SK-N-SH (cell line): ENCODE results near the gene SLC35A4. TPM values are rescaled to one million over a fixed set of nuclear protein-coding genes. Genes with fewer than 3 reads are reported as not detected.

Experiments
- CTCF ChIA-PET: fragments of 300-600, 350-600 bp; formaldehyde crosslinking; extraction: SDS; loops from one replicate; lab custom pipeline; 2021; lab: Yijun Ruan, JAX
- POLR2A ChIA-PET: fragments of 350-600 bp; sonication (Branson Sonifier 250); formaldehyde crosslinking; extraction: SDS; loops from one replicate; lab custom pipeline; 2020; ENCODE audit warnings: antibody characterized with exemption, inconsistent platforms; lab: Yijun Ruan, JAX
- DNase-seq: peaks from one replicate; pipeline ENCODE4 v3.0.0; 2012
- H2AFZ ChIP-seq: fragments of 200-600 bp; sonication (generic); 2 replicates; pipeline ENCODE4 v1.8.1; 2016; ENCODE audit warnings: antibody characterized with exemption, mild to moderate bottlenecking, low read depth
- H3F3A ChIP-seq: fragments of 200-600 bp; sonication (generic); replicated peaks from 2 replicates; pipeline ENCODE3; 2016; ENCODE audit warnings: antibody characterized with exemption, mild to moderate bottlenecking; ENCODE audit not compliant: insufficient read depth
- H3K27ac ChIP-seq, 2 experiments: fragments of 200-500 bp in 1 of 2; fragments of 200-600 bp in 1 of 2; sonication (Bioruptor generic) in 1 of 2; sonication (generic), shearing (Covaris generic) in 1 of 2; 2 replicates each; pipeline versions ENCODE4 v1.5.1 to v1.6.1; 2014 to 2016; ENCODE audit warnings: low read depth in 2 of 2, inconsistent platforms in 1 of 2, low read length in 1 of 2, mild to moderate bottlenecking in 1 of 2, mixed read lengths in 1 of 2
- H3K27me3 ChIP-seq: fragments of 200-600 bp; sonication (generic), shearing (Covaris generic); 2 replicates; pipeline ENCODE4 v1.6.1; 2016; ENCODE audit warnings: mixed run types; ENCODE audit not compliant: insufficient read depth
- H3K36me3 ChIP-seq, 2 experiments: fragments of 200-500 bp in 1 of 2; fragments of 200-600 bp in 1 of 2; sonication (Bioruptor generic) in 1 of 2; sonication (generic) in 1 of 2; replicated peaks in 1 of 2; 2 replicates each; pipeline versions ENCODE3 to v1.5.1; 2014 to 2016; ENCODE audit warnings: low read length in 1 of 2, mild to moderate bottlenecking in 1 of 2; ENCODE audit not compliant: insufficient read depth in 2 of 2, control insufficient read depth in 1 of 2
- H3K4me1 ChIP-seq, 2 experiments: fragments of 200-500 bp in 1 of 2; fragments of 200-600 bp in 1 of 2; sonication (Bioruptor generic) in 1 of 2; sonication (generic), shearing (Covaris generic) in 1 of 2; 2 replicates each; pipeline versions ENCODE4 v1.5.1 to v1.6.1; 2014 to 2016; ENCODE audit warnings: low read depth in 1 of 2, low read length in 1 of 2, mixed run types in 1 of 2; ENCODE audit not compliant: insufficient read depth in 2 of 2, control insufficient read depth in 1 of 2
- H3K4me2 ChIP-seq: fragments of 200-600 bp; sonication (generic), shearing (Covaris generic); 2 replicates; pipeline ENCODE4 v1.6.1; 2017; ENCODE audit warnings: mixed run types
- H3K4me3 ChIP-seq, 2 experiments: fragments of 200-500 bp in 1 of 2; fragments of 200-600 bp in 1 of 2; sonication (Bioruptor generic) in 1 of 2; sonication (generic), shearing (Covaris generic) in 1 of 2; 2 replicates each; pipeline versions ENCODE4 v1.5.1 to v1.8.1; 2014 to 2016; ENCODE audit warnings: low read depth in 2 of 2, inconsistent platforms in 1 of 2, low read length in 1 of 2, mild to moderate bottlenecking in 1 of 2, mixed read lengths in 1 of 2, moderate library complexity in 1 of 2
- H3K79me2 ChIP-seq: fragments of 200-600 bp; sonication (generic); 2 replicates; pipeline ENCODE4 v1.8.1; 2017; ENCODE audit warnings: mild to moderate bottlenecking; ENCODE audit not compliant: insufficient read depth
- H3K9ac ChIP-seq: fragments of 200-600 bp; sonication (generic); 2 replicates; pipeline ENCODE4 v1.6.1; 2017; ENCODE audit warnings: mixed run types
- H3K9me2 ChIP-seq: fragments of 200-600 bp; sonication (generic); 2 replicates; pipeline ENCODE4 v1.6.1; 2017; ENCODE audit warnings: mixed run types
- H3K9me3 ChIP-seq: fragments of 200-600 bp; sonication (generic); 2 replicates; pipeline ENCODE4 v1.6.1; 2017; ENCODE audit warnings: mixed run types, mild to moderate bottlenecking, moderate library complexity
- H4K20me1 ChIP-seq: fragments of 200-600 bp; sonication (generic); 2 replicates; pipeline ENCODE4 v1.6.1; 2017; ENCODE audit warnings: mild to moderate bottlenecking, mixed run types; ENCODE audit not compliant: insufficient read depth
- EP300 ChIP-seq, 2 experiments: IDR thresholded peaks; 2 replicates each; pipeline versions ENCODE4 v1.4.0 to v1.6.1; 2012; ENCODE audit warnings: borderline replicate concordance in 1 of 2, low read depth in 1 of 2, low read length in 1 of 2
- FOXM1 ChIP-seq: IDR thresholded peaks from 2 replicates; pipeline ENCODE4 v1.4.0; 2012; ENCODE audit warnings: low read depth, mild to moderate bottlenecking
- MXI1 ChIP-seq: IDR thresholded peaks from 2 replicates; pipeline ENCODE4 v1.6.1; 2012; ENCODE audit warnings: mild to moderate bottlenecking, low read depth, low read length, improper control_type of control experiment
- NFIC ChIP-seq: IDR thresholded peaks from 2 replicates; pipeline ENCODE4 v1.4.0; 2012; ENCODE audit warnings: borderline replicate concordance
- NRF1 ChIP-seq: IDR thresholded peaks from 2 replicates; pipeline ENCODE4 v1.6.1; 2012; ENCODE audit warnings: low read depth, mild to moderate bottlenecking, low read length
- POLR2AphosphoS5 ChIP-seq: IDR thresholded peaks from 2 replicates; pipeline ENCODE4 v1.6.1; 2012; ENCODE audit warnings: low read depth, low read length
- RAD21 ChIP-seq: IDR thresholded peaks from 2 replicates; pipeline ENCODE4 v1.6.1; 2012; ENCODE audit warnings: mild to moderate bottlenecking, low read length
- SIN3A ChIP-seq: IDR thresholded peaks from 2 replicates; pipeline ENCODE4 v1.6.1; 2012; ENCODE audit warnings: low read depth, mild to moderate bottlenecking, low read length, moderate library complexity, borderline replicate concordance
- TCF12 ChIP-seq: IDR thresholded peaks from 2 replicates; pipeline ENCODE4 v1.4.0; 2012
- WGBS: methylation state at CpG from one replicate; pipeline ENCODE4 v1.1.6; 2017; ENCODE audit warnings: low lambda C conversion rate; 5-methylcytosine and 5-hydroxymethylcytosine counted together
- polyA plus RNA-seq, 3 experiments: library from polyadenylated mRNA; depleted of rRNA; stranded (reverse); fragments of >200 nt; gene quantifications; 2 replicates each; pipeline ENCODE4 v1.2.3, GENCODE V29; 2012
- TF ChIP-seq, protein P1 (sequence below): IDR thresholded peaks from 2 replicates; pipeline ENCODE4 v1.4.0; 2012; ENCODE audit warnings: low read depth
- TF ChIP-seq, protein P2 (sequence below): fragments of 150-350 bp; IDR thresholded peaks from 2 replicates; pipeline ENCODE4 v1.6.1; 2017; ENCODE audit warnings: antibody characterized with exemption, low read length, low read depth, borderline replicate concordance
- TF ChIP-seq, protein P3 (sequence below): IDR thresholded peaks from 2 replicates; pipeline ENCODE4; 2012
- TF ChIP-seq, protein P4 (sequence below): IDR thresholded peaks from 2 replicates; pipeline ENCODE4 v1.4.0; 2012; ENCODE audit warnings: low read depth, borderline replicate concordance

Gene SLC35A4
- polyA plus RNA-seq, 1 of the 3 experiments (the other 2 are of a cell fraction), result 56.2 TPM

DNA sequence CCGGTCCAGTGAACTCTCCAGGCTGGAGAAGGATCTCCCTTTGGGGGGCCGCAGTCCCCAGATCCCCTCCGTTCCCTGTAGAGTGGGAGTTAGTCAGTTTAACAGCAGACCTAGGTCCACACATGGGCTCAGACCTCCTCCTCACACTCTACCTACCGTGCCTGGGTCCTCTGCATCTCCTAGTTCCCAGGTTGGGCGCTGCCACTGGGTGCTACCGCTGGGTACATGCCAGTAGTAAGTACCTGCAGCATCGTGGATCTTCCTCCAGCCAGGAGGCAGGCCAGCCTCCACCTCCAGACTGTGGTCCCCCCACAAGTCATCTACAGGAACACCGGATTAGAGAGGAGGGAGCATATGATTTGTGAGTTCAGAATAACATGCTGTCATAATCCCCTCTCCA lies 1.0 kb upstream of the SLC35A4 start:
- peak overlapping the region; percentile 77 for H3K4me2 ChIP-seq
- TF ChIP-seq, protein P1, sequence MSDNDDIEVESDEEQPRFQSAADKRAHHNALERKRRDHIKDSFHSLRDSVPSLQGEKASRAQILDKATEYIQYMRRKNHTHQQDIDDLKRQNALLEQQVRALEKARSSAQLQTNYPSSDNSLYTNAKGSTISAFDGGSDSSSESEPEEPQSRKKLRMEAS, result no peak
- TF ChIP-seq MXI1 (no peak), RAD21 (no peak), NFIC (no peak), POLR2AphosphoS5 (no peak), EP300 (IDR thresholded peaks at IDR 0.05; ENCODE audit: borderline replicate concordance in 1 of 2, low read depth in 1 of 2, low read length in 1 of 2) (no peak), NRF1 (no peak), TCF12 (no peak), SIN3A (no peak), FOXM1 (no peak)
- TF ChIP-seq, protein P2, sequence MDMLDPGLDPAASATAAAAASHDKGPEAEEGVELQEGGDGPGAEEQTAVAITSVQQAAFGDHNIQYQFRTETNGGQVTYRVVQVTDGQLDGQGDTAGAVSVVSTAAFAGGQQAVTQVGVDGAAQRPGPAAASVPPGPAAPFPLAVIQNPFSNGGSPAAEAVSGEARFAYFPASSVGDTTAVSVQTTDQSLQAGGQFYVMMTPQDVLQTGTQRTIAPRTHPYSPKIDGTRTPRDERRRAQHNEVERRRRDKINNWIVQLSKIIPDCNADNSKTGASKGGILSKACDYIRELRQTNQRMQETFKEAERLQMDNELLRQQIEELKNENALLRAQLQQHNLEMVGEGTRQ, result no peak
- TF ChIP-seq, protein P3, sequence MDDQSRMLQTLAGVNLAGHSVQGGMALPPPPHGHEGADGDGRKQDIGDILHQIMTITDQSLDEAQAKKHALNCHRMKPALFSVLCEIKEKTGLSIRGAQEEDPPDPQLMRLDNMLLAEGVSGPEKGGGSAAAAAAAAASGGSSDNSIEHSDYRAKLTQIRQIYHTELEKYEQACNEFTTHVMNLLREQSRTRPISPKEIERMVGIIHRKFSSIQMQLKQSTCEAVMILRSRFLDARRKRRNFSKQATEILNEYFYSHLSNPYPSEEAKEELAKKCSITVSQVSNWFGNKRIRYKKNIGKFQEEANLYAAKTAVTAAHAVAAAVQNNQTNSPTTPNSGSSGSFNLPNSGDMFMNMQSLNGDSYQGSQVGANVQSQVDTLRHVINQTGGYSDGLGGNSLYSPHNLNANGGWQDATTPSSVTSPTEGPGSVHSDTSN, result no peak
- TF ChIP-seq, protein P4, sequence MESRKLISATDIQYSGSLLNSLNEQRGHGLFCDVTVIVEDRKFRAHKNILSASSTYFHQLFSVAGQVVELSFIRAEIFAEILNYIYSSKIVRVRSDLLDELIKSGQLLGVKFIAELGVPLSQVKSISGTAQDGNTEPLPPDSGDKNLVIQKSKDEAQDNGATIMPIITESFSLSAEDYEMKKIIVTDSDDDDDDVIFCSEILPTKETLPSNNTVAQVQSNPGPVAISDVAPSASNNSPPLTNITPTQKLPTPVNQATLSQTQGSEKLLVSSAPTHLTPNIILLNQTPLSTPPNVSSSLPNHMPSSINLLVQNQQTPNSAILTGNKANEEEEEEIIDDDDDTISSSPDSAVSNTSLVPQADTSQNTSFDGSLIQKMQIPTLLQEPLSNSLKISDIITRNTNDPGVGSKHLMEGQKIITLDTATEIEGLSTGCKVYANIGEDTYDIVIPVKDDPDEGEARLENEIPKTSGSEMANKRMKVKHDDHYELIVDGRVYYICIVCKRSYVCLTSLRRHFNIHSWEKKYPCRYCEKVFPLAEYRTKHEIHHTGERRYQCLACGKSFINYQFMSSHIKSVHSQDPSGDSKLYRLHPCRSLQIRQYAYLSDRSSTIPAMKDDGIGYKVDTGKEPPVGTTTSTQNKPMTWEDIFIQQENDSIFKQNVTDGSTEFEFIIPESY, result no peak
- TF ChIP-seq, all 33 proteins: peak for 0
- peak; percentile 37 for DNase-seq
- 48% methylated on average over 6 of the region's 8 CpGs for WGBS
- H4K20me1 ChIP-seq, result no peaks in the 10 kb centered on the region
- peak overlapping the region; percentile 78 for H2AFZ ChIP-seq
- peak overlapping the region; percentile 85 to 97 for H3K4me3 ChIP-seq
- peaks cover 8 to 39% of the 10 kb centered on the region in 2 experiments for H3K36me3 ChIP-seq
- ChIA-PET CTCF (interaction anchor here (1.0 kb wide), 1 partner anchor 200 kb away, joined by 3 read pairs; no protein-coding TSS in a partner anchor), POLR2A (interaction anchor here (1.0 to 1.9 kb wide), 4 partner anchors 15 to 163 kb away, joined by 3 to 8 read pairs (median 4); partner anchors contain the start of genes EIF4EBP3, IK and NDUFA2)
- peak overlapping the region; percentile 80 for H3K9ac ChIP-seq
- no peaks in the 10 kb centered on the region for H3K9me3 ChIP-seq
- no peaks in the 10 kb centered on the region for H3K27me3 ChIP-seq
- peaks cover 3 to 20% of the 10 kb centered on the region in 2 experiments; a peak in 1 of 4 replicates for H3K4me1 ChIP-seq
- H3F3A ChIP-seq, result peaks cover under 1% of the 10 kb centered on the region
- H3K79me2 ChIP-seq, result peaks cover 28% of the 10 kb centered on the region
- no peaks in the 10 kb centered on the region for H3K9me2 ChIP-seq
- H3K27ac ChIP-seq, result peak overlapping the region; percentile 90 to 94
